GM21723 (cell line): ENCODE data around the gene CDC26.
"Not testable (repeated sequence)": the region's sequence is repeated elsewhere in the genome, so short reads cannot be mapped to it uniquely, and the experiment has no call there.

ENCODE experiments used
- ATAC-seq: cut with Tn5 transposase; IDR thresholded peaks from one replicate; pipeline ENCODE4 v1.9.1; 2021; ENCODE audit warnings: mild to moderate bottlenecking, moderate library complexity; ENCODE audit not compliant: unreplicated experiment

Gene CDC26

GRCh38 chr9:113296247-113296646 is 20.9 kb upstream of the CDC26 start:
- ATAC-seq = not testable (repeated sequence)

- ATAC-seq = no peak
Observed at GRCh38 chr9:113293285-113293878, 18.0 kb upstream of the CDC26 start.

- ATAC-seq = no peak
Observed at GRCh38 chr9:113290052-113290607, 14.8 kb upstream of the CDC26 start.

GRCh38 chr9:113289091-113289490 is 13.7 kb upstream of the CDC26 start:
- ATAC-seq = no peak

- no peak for ATAC-seq
Observed at GRCh38 chr9:113281356-113281755, 6.0 kb upstream of the CDC26 start.

GRCh38 chr9:113278840-113279239 is 3.5 kb upstream of the CDC26 start:
- no peak for ATAC-seq

- ATAC-seq = peak; percentile 3
Observed at GRCh38 chr9:113274474-113275156, 757 bp downstream of the CDC26 start.

GRCh38 chr9:113269871-113270270 is 5.5 kb downstream of the CDC26 start:
- ATAC-seq = no peak

GRCh38 chr9:113269355-113269754 is 6.0 kb downstream of the CDC26 start:
- ATAC-seq = no peak

- ATAC-seq = no peak
Observed at GRCh38 chr9:113267911-113268566, 7.3 kb downstream of the CDC26 start.

- no peak for ATAC-seq
Observed at GRCh38 chr9:113266174-113266573, 9.2 kb downstream of the CDC26 start.

- ATAC-seq = no peak
Observed at GRCh38 chr9:113261917-113262671, 13.3 kb downstream of the CDC26 start.

- no peak for ATAC-seq
Observed at GRCh38 chr9:113258282-113258681, 17.1 kb downstream of the CDC26 start.

- no peak for ATAC-seq
Observed at GRCh38 chr9:113257863-113258262, 17.5 kb downstream of the CDC26 start.

GRCh38 chr9:113255438-113255837 is 19.9 kb downstream of the CDC26 start:
- ATAC-seq = no peak

- ATAC-seq = no peak
Observed at GRCh38 chr9:113254991-113255390, 20.4 kb downstream of the CDC26 start.

GRCh38 chr9:113250807-113251206 is 24.6 kb downstream of the CDC26 start:
- ATAC-seq = no peak

- not testable (repeated sequence) for ATAC-seq
Observed at GRCh38 chr9:113249661-113250060, 25.7 kb downstream of the CDC26 start.

- ATAC-seq = no peak
Observed at GRCh38 chr9:113247640-113248039, 27.7 kb downstream of the CDC26 start.

GRCh38 chr9:113246928-113247327 is 28.4 kb downstream of the CDC26 start:
- no peak for ATAC-seq

- ATAC-seq = no peak
Observed at GRCh38 chr9:113245894-113246293, 29.5 kb downstream of the CDC26 start.
